HEK293 (cell line): ENCODE measurements around the gene EPS8L3.

Experiments
- KLF1 ChIP-seq: fragments of 450-650 bp; formaldehyde crosslinking; IDR thresholded peaks from 2 replicates; pipeline ENCODE4 v1.5.1; 2016; ENCODE audit warnings: missing biosample characterization, missing genetic modification characterization
- KLF8 ChIP-seq: fragments of 450-650 bp; formaldehyde crosslinking; IDR thresholded peaks from 2 replicates; pipeline ENCODE4 v1.5.1; 2016; ENCODE audit warnings: missing biosample characterization, missing genetic modification characterization
- TRIM28 ChIP-seq: IDR thresholded peaks from 2 replicates; pipeline ENCODE4 v1.6.1; 2011; ENCODE audit warnings: low read length, control low read depth, borderline replicate concordance
- ZNF16 ChIP-seq: fragments of 450-650 bp; formaldehyde crosslinking; IDR thresholded peaks from 2 replicates; pipeline ENCODE4 v1.5.1; 2016; ENCODE audit warnings: low read depth, missing biosample characterization, missing genetic modification characterization
- ZNF239 ChIP-seq: fragments of 450-650 bp; formaldehyde crosslinking; IDR thresholded peaks from 2 replicates; pipeline ENCODE4 v1.5.1; 2016; ENCODE audit warnings: missing biosample characterization, missing genetic modification characterization
- TF ChIP-seq, protein P1 (sequence below): fragments of 450-650 bp; formaldehyde crosslinking; IDR thresholded peaks from 2 replicates; pipeline ENCODE4 v1.5.1; 2016; ENCODE audit warnings: missing biosample characterization, missing genetic modification characterization
- TF ChIP-seq, protein P2 (sequence below): fragments of 450-650 bp; formaldehyde crosslinking; IDR thresholded peaks from 2 replicates; pipeline ENCODE4 v1.5.1; 2016; ENCODE audit warnings: missing biosample characterization, missing genetic modification characterization
- TF ChIP-seq, protein P3 (sequence below): fragments of 450-650 bp; formaldehyde crosslinking; IDR thresholded peaks from 2 replicates; pipeline ENCODE4 v1.5.1; 2016; ENCODE audit warnings: missing biosample characterization, missing genetic modification characterization, low read depth
- TF ChIP-seq, protein P4 (sequence below): fragments of 450-650 bp; IDR thresholded peaks from 2 replicates; pipeline ENCODE4 v1.5.1; 2018; ENCODE audit warnings: missing biosample characterization, missing genetic modification characterization

DNA sequence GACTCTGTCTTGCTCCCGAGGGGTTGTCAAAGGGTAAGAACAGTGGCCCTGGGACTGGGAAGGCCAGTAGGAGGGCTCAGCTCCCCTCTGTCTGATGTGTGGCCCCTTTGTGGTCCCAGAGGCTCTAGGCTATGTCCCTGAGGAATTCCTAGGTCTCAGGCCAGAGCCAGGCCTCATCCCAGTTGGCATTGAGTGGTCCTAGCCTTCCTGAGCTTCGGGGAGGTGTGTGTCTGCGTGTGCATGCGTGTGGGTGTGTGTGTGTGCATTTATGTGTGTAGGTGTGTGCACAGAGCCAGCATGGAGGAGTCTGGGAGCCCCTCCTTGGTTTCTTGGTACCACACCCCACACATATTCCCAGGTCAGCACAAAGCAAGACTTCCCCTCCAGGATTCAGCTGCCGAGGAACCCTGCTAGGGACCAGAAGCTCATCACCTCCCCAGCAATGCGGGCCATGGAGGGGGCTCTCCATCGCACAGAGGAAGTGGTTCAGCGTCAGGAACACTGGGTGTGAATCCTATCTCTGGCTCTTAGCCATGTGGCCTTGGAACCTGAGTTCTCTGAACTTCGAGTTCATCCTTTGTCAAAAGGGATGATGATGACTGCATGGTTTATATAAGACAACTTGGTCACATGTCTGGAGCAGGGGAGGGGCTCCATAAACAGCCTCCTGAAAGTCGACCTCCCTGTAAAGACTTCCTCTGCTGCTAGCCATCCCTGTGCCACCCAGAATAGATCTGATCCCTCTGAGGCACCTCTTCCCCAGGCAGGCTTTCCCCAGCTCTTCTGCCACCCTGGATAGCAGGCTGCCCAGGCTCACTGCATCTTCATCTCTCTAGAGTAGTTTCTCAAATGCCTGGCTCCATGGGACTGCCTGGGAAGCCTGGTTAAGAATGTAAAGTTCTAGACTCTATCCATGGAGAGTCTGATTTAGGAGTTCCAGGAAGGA is 8.3 kb upstream of the EPS8L3 start:
- TF ChIP-seq KLF8 (tag by site-specific recombination) (no peak), ZNF16 (tag by site-specific recombination) (no peak), ZNF239 (tag by site-specific recombination) (no peak), TRIM28 (no peak), KLF1 (tag by site-specific recombination) (no peak)
- TF ChIP-seq, protein P1, sequence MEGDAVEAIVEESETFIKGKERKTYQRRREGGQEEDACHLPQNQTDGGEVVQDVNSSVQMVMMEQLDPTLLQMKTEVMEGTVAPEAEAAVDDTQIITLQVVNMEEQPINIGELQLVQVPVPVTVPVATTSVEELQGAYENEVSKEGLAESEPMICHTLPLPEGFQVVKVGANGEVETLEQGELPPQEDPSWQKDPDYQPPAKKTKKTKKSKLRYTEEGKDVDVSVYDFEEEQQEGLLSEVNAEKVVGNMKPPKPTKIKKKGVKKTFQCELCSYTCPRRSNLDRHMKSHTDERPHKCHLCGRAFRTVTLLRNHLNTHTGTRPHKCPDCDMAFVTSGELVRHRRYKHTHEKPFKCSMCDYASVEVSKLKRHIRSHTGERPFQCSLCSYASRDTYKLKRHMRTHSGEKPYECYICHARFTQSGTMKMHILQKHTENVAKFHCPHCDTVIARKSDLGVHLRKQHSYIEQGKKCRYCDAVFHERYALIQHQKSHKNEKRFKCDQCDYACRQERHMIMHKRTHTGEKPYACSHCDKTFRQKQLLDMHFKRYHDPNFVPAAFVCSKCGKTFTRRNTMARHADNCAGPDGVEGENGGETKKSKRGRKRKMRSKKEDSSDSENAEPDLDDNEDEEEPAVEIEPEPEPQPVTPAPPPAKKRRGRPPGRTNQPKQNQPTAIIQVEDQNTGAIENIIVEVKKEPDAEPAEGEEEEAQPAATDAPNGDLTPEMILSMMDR: no peak
- TF ChIP-seq, protein P2, sequence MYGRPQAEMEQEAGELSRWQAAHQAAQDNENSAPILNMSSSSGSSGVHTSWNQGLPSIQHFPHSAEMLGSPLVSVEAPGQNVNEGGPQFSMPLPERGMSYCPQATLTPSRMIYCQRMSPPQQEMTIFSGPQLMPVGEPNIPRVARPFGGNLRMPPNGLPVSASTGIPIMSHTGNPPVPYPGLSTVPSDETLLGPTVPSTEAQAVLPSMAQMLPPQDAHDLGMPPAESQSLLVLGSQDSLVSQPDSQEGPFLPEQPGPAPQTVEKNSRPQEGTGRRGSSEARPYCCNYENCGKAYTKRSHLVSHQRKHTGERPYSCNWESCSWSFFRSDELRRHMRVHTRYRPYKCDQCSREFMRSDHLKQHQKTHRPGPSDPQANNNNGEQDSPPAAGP (tag by site-specific recombination): no peak
- TF ChIP-seq, protein P3, sequence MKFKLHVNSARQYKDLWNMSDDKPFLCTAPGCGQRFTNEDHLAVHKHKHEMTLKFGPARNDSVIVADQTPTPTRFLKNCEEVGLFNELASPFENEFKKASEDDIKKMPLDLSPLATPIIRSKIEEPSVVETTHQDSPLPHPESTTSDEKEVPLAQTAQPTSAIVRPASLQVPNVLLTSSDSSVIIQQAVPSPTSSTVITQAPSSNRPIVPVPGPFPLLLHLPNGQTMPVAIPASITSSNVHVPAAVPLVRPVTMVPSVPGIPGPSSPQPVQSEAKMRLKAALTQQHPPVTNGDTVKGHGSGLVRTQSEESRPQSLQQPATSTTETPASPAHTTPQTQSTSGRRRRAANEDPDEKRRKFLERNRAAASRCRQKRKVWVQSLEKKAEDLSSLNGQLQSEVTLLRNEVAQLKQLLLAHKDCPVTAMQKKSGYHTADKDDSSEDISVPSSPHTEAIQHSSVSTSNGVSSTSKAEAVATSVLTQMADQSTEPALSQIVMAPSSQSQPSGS: no peak
- TF ChIP-seq, protein P4, sequence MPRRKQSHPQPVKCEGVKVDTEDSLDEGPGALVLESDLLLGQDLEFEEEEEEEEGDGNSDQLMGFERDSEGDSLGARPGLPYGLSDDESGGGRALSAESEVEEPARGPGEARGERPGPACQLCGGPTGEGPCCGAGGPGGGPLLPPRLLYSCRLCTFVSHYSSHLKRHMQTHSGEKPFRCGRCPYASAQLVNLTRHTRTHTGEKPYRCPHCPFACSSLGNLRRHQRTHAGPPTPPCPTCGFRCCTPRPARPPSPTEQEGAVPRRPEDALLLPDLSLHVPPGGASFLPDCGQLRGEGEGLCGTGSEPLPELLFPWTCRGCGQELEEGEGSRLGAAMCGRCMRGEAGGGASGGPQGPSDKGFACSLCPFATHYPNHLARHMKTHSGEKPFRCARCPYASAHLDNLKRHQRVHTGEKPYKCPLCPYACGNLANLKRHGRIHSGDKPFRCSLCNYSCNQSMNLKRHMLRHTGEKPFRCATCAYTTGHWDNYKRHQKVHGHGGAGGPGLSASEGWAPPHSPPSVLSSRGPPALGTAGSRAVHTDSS: no peak
